Inflammatory macrophage treated with lipopolysaccharide for 4 hours (primary cell): Measurements from ENCODE around the gene MT1B.
A peak's percentile ranks its signal among the peaks of the same experiment; 100 is the strongest.
"Not testable (repeated sequence)": the region's sequence is repeated elsewhere in the genome, so short reads cannot be mapped to it uniquely, and the experiment has no call there.

Source experiments
- DNase-seq: peaks from one replicate; pipeline ENCODE4 v3.0.0-alpha.2; 2020

MT1B gene

GRCh38 chr16:56640076-56640475 lies 11.6 kb upstream of the MT1B start:
- DNase-seq = no peak

DNA sequence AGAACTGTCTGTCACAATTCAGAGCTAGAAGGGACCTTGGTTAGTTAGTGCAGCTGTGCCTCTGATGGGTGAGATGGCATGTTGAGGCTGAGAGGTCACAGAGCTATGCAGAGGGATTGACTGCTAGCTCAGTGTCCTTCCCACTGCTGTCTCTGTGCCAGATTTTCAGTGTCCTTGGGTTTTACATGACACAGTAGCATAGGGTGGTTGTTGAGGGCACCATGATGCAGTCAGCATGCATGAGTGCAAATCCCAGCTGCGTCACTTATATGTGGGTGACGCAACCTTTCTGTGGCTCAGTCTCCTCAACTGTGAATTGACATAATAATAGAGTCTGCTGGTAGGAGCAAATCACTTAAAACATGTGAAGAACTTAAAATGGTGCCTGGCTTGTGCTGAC lies 10.5 kb upstream of the MT1B start:
- DNase-seq = peak; percentile 45

DNA sequence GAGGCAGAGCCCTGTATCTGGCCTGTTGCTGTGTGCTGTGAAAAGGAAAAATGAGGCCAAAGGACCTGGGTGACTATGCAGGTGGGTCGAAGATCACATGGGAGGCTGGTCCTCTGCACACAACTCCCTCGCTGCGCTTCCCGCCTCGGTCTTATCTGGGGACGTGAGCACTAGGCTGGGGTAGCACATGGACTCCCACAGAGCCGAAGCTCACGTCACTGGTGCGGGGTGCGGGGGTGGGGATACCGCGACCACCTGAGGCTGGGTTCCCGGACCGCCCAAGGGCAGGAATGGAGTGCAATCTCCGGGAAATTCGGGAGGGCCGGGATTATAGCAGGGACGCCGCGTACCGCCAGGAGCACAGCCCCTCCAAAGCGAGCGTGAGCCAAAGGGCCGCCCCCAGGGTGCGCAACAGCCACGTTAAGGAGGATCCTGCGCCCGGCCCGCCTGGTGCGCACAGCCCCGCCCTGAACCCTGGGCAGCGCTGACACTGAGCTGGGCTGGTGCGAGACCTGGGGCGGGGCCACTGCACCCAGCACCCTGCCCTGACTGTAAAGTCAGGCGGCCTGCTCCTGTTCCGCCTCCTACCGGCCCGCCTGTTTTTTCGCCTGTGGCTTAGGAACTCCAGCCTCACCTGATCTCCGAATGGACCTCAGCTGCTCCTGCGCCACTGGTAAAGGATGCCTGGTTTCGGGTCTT lies 8.5 kb upstream of the MT1B start:
- DNase-seq = peak; percentile 84

- DNase-seq = no peak
Measured at GRCh38 chr16:56643833-56644232, 7.9 kb upstream of the MT1B start.

DNA sequence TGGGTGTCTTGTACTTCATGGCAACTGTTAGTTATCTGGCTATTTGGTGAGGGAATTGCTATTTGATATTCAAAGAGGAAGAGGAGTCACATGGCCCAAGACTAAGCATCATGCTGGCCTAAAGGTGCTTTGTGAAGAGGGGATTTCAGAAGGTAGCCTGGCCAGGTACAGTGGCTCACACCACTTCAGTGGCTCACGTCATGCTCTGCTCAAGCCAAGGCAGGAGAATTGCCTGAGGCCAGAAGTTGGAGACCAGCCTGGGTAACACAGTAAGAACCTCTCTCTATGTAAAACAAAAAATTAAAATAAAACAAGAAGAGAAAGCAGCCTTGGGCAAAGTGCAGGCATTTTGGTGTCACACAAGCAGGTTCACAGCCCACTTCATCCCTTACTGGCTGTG lies 6.4 kb upstream of the MT1B start:
- DNase-seq = no peak

DNA sequence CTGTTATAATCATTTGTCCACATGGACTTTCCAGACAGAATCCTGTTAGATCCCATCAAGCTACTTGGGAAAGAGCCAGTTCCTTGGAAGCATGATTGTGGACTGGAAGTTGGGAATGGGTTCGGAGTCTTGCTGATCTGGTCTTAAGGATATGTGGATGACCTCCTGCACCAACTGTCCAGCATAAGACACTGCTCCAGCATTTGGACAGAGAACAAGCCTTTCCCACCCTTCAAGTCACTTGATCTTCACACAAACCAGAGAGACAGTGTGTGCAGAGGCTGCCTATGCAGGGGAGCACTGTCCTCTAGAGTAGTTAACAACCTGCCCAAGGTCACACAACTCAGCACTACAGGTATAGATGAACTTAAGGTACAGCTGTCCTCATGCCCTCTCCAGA lies 5.8 kb upstream of the MT1B start:
- DNase-seq = no peak

DNA sequence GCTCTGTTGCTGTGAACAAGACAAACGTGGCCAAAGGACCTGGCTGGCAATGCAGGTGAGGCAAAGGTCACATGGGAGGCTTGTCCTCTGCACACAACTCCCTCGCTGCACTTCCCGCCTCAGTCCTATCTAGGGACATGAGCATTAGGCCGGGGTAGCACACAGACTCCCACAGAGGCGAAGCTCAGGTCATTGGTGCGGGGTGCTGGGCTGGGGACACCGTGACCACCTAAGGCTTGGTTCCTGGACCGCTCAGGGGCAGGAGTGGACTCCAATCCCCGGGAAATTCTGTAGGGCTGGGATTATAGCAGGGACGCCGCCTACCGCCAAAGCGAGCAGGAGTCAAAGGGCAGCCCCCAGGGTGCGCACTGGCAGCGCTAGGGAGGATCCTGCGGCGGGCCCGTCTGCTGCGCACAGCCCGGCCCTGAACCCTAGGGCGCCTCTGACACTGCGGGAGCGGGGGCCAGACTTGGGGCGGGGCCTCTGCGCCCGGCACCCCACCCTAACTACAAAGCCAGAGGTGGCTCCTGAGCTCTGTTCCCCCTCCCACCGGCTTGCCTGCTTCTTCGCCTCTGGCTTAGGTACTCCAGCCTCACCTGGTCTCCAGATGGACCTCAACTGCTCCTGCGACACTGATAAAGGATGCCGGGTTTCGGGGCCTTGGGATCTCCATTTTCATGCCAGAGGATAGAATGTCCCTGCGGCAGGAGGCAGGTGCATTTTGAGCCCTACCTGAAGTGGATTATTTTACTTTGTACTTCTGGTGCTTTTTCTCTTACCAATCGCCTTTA lies 3.9 kb upstream of the MT1B start:
- DNase-seq = no peak

GRCh38 chr16:56649271-56649670 lies 2.4 kb upstream of the MT1B start:
- no peak for DNase-seq

DNA sequence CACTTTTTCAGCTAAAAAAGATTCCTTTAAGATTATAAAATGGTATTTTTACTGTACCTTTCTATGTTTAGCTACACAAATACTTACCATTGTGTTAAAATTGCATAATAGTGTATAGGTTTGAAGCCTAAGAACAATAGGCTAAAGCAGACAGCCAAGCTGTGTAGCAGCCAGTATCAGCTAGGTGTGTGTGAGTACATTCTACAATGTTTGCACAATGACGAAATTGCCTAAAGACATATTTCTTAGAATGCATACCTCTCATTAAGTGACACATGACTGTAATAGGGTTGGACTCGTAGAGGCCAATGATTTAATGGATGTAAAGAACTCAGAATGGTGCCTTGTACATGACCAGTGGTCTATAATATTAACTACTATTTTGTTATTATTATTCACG lies 1.9 kb upstream of the MT1B start:
- no peak for DNase-seq

DNA sequence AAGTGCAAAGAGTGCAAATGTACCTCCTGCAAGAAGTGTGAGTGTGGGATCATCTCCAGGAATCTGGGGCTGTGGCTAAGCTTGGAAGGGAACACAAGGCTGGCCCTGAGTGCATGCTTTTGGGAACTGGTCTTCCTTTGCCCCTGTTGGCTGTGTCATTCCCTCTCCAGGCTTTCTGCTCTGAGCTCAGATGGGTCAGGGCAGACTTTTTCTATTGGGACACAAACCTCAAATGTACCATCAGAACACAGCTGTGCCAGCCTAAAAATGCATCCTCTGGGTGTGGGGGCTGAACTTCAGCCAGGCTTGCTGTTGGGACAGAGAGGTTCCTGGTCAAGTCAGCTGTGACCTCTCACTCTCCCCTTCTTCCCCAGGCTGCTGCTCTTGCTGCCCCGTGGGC lies 914 bp downstream of the MT1B start:
- no peak for DNase-seq

GRCh38 chr16:56653218-56653617 lies 1.5 kb downstream of the MT1B start:
- no peak for DNase-seq

GRCh38 chr16:56657555-56658326 lies 6.1 kb downstream of the MT1B start, which contains the start of gene MT1F:
Gene MT1F (plus strand): TSS chr16:56657959. CDS start chr16:56658059, 100 bp downstream.
- DNase-seq = peak; percentile 84

GRCh38 chr16:56658327-56658875 lies 6.7 kb downstream of the MT1B start:
- DNase-seq = no peak

DNA sequence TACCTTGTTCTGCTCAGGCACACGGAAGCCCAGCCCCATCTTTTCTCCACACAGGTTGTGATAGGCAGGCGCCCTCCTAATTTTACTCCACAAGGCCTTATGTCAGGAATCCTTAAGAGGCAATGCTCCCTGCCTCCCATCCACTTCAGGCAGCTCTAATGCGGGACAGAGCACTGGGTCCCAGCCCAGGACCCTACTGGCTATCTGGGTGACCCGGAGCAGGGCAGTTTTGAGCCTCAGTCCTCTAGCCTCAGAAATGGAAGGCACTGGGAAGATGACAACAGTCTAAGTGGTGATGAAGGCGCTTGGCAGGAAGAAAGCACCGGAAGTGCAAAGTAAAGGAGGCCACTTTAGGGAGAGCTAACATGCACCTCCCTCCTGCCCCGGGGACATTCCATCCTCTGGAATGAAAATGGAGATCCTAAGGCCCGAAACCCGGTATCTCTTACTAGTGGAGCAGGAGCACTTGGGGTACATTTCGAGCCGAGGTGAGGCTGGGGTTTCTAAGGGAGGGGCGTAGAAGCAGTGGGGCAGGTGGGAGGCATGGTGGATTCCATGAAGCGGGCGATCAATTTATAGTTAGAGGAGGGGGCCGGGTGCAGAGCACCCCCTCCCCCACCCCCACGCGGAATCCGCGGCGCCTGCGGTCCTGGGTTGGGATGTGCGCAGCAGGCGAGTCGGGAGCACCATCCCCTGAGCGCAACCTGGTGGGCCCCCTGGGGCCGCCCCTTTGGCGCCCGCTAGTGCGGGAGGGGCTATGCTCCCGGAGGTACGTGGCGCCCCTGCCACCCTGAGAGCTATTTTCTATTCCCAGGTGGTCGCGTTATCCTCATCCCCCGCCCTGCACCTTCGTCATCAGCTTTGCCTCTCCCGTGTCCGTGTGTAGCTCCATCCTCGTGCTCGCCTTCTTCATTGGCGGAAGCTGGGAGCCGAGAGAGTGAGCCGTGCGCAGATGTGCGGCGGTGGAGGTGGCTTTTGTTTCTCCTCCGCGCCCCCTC lies 11.0 kb downstream of the MT1B start:
- DNase-seq = no peak

DNA sequence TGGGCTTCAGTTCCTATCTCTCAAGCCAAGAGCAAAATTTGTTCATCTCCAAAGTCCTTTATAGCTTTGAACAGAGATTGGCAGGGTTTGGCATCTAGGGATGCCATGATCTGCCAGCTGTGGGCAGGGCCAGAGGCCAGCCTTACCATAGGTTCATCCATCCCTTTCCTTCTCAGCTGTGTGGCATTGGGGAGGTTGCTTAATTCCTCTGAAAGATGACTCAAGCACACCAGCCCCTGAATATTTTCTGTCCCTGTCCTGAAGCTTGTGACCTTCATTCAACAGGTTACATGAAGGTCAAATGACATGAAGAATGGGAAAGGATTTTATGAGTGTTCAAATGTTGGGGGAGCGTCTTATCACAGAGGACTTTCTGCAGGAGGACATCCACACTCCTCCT lies 12.8 kb downstream of the MT1B start:
- no peak for DNase-seq

DNA sequence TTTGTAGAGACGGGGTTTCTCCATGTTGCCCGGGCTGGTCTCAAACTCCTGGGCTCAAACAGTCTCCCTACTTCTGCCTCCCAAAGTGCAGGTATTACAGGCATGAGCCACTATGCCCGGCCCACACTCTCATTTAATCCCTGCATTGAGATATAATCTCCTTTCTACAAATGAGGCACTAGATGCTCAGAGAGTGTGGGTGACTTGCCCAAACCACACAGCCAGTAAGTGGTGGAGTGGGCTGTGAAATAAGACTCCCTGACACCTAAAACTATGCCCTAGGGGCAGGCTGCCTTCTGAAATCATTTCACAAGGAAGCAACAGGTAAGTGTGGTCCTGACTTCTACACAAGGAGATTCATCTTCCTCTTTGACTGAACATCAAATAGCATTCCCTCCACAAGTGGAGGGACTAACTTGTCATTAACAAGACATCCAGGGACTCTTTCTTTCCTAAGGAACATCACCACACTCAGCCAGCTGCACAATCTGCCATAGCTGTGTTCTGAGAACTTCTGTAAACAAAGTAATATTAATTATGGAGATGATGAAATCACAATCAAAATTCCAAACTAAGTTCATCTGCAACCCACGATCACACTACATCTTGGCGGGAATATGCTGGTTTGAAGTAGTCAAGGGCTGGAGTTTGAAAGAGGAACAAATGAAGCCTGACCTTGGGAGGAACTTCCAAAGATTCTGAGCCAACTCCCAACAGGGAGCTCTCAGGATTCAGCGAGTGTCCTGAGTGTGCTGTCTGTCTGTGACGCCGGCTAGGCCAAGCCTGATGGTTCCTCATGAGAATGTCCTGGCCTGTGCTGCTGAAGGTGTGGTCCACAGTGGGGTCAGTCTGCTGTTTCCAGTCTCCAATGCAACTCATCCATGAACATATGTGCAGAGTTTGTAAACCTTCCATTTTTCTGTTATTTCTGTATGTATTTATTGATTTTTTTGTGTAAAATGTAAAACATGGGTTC lies 13.9 kb downstream of the MT1B start:
- DNase-seq = not testable (repeated sequence)

DNA sequence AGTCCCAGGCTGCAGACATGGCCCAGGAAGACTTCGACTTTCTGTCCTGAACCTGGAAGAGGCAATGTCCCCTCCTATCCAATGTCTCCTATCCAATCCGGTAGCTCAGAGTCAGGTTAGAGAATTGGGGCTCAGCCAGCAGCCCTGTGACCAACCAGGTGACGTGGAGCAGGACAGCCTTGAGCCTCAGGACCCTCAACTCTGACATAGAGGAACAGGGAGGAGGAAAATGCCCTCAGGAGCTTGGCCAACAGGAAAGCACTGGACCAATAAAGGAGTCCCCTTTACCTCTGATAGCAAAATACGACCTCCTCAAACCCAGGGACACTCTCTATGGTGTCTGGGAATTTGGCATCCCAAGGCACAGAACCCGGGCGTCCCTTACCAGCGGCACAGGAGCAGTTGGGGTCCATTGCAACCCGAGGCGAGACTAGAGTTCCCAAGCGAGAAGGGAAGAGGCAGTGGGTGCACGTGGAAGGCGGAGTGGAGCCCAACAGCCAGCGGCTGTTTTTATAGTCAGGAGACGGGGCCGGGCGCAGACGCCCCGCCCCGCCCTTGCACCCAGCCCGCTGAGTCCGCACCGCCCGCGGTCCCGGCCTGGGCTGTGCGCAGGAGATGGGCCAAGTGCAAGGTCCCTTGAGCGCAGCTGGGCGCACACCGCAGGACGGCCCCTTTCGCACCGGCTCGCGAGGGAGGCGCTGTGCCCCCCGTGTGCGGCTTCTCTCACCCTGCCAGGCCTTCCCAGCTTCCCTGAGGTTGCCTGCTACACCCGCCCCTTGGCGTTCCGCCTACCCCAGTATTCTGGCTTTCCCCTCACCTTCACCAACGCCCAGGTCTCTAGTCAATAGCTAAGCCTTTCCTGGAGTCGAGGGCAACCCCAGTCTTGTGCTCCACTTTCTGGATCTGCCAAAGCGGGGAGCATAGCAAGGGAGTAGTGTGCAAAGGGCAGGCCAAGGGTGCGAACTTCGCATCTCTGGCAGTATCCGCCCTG lies 16.2 kb downstream of the MT1B start, which contains the start of gene MT1G:
MT1G (minus strand) TSS at position 485 of the 991 bp plus-strand sequence; CDS start at position 413, 72 bp downstream.
- peak; percentile 79 for DNase-seq

DNA sequence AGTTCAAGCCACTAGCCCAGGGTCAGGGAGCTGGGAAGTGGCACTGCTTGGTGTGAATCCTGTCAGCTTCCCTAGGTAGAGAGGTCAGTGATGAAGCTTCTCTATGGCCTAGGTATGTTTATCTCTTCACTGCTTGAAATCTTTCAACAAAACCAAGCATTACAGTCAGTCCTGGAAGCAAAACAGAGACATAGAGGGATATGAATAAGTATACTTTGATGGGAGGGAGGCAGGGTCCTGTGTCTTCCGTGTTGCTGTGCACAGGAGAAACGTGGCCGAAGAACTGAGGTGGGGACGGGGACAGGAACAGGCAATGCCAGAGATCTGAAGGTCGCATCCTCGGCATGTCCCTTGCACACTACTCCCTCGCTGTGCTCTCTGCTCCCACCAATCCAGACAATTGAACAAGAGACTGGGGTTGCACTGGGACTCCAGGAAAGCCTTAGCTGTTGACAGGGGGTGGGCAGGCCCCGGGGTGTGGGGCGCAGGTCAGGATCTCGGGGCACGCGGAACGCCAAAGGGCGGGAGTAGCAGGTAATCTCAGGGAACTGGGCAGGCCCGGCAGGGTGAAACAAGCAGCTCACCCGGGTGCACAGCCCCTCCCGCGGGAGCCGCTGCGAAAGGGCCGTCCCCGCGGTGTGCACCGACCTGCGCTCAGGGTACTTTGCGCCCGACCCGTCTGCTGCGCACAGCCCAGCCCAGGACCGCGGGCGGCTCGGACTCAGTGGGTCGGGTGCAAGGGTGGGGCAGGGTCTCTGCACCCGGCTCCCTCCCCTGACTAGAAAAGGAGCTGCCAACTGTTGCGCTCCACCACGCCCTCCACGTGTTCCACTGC lies 17.5 kb downstream of the MT1B start, which contains the start of gene MT1H:
MT1H (plus strand) TSS at position 810 of the 835 bp plus-strand sequence. CDS start 71 bp downstream, outside the sequence.
- no peak for DNase-seq
